ENCODE data around the gene TBXA2R. TPM values are rescaled to one million over a fixed set of nuclear protein-coding genes. Genes with fewer than 3 reads are reported as not detected.
"Not testable (repeated sequence)": the region's sequence is repeated elsewhere in the genome, so short reads cannot be mapped to it uniquely, and the experiment has no call there.

Gene TBXA2R
- total RNA-seq, result 1 to 10 TPM; 2.7 to 3.4 TPM

- ChIA-PET POLR2A (no interaction called here), CTCF (no interaction called here)
Observed at GRCh38 chr19:3606690-3607289, at the start of gene TBXA2R. Gene TBXA2R, minus strand, starts transcription at chr19:3606875. Its CDS starts 6,241 bp downstream, at chr19:3600634.

- ChIA-PET POLR2A (no interaction called here), CTCF (no interaction called here)
Observed at GRCh38 chr19:3656073-3656746, 49.5 kb upstream of the TBXA2R start.

- ChIA-PET POLR2A (no interaction called here), CTCF (interaction anchor here (1.6 kb wide), 1 partner anchor 12 kb away, joined by 6 read pairs; no protein-coding TSS in a partner anchor)
Observed at GRCh38 chr19:3655402-3656072, 48.9 kb upstream of the TBXA2R start.

GRCh38 chr19:3653865-3654513 lies 47.3 kb upstream of the TBXA2R start:
- CTCF ChIA-PET, result interaction anchor here (1.2 to 1.6 kb wide), 2 partner anchors 13 to 29 kb away, joined by 3 to 6 read pairs; no protein-coding TSS in a partner anchor

GRCh38 chr19:3653081-3653795 lies 46.6 kb upstream of the TBXA2R start:
- POLR2A ChIA-PET, result no interaction called here
- CTCF ChIA-PET, result interaction anchor here (1.2 kb wide), 1 partner anchor 28 kb away, joined by 3 read pairs; no protein-coding TSS in a partner anchor

More at GRCh38 chr19:3653865-3654513, 47.3 kb upstream of the TBXA2R start:
- POLR2A ChIA-PET, result interaction anchor here (0.6 kb wide), 1 partner anchor 1955 kb away, joined by 6 read pairs; no protein-coding TSS in a partner anchor

GRCh38 chr19:3652422-3652821 lies 45.7 kb upstream of the TBXA2R start:
- ChIA-PET POLR2A (no interaction called here), CTCF (no interaction called here)

- POLR2A ChIA-PET, result no interaction called here
Observed at GRCh38 chr19:3651684-3652083, 45.0 kb upstream of the TBXA2R start.

GRCh38 chr19:3649888-3650287 lies 43.2 kb upstream of the TBXA2R start:
- POLR2A ChIA-PET, result no interaction called here
- CTCF ChIA-PET, result no interaction called here

More at GRCh38 chr19:3651684-3652083, 45.0 kb upstream of the TBXA2R start:
- CTCF ChIA-PET, result no interaction called here

GRCh38 chr19:3648037-3648905 lies 41.6 kb upstream of the TBXA2R start:
- POLR2A ChIA-PET, result no interaction called here

GRCh38 chr19:3647102-3647501 lies 40.4 kb upstream of the TBXA2R start:
- CTCF ChIA-PET, result not testable (repeated sequence)

More at GRCh38 chr19:3648037-3648905, 41.6 kb upstream of the TBXA2R start:
- CTCF ChIA-PET, result no interaction called here

GRCh38 chr19:3646336-3647092 lies 39.8 kb upstream of the TBXA2R start:
- ChIA-PET POLR2A (no interaction called here), CTCF (no interaction called here)

More at GRCh38 chr19:3647102-3647501, 40.4 kb upstream of the TBXA2R start:
- POLR2A ChIA-PET, result not testable (repeated sequence)

- ChIA-PET POLR2A (no interaction called here), CTCF (no interaction called here)
Observed at GRCh38 chr19:3645726-3646125, 39.1 kb upstream of the TBXA2R start.

- ChIA-PET CTCF (no interaction called here), POLR2A (no interaction called here)
Observed at GRCh38 chr19:3645067-3645396, 38.4 kb upstream of the TBXA2R start.

- CTCF ChIA-PET, result no interaction called here
- POLR2A ChIA-PET, result no interaction called here
Observed at GRCh38 chr19:3644351-3645066, 37.8 kb upstream of the TBXA2R start.

GRCh38 chr19:3643674-3644313 lies 37.1 kb upstream of the TBXA2R start:
- POLR2A ChIA-PET, result no interaction called here
- CTCF ChIA-PET, result no interaction called here

- ChIA-PET CTCF (no interaction called here), POLR2A (no interaction called here)
Observed at GRCh38 chr19:3642987-3643673, 36.5 kb upstream of the TBXA2R start.

GRCh38 chr19:3642296-3642695 lies 35.6 kb upstream of the TBXA2R start:
- POLR2A ChIA-PET, result no interaction called here
- CTCF ChIA-PET, result interaction anchor here (0.6 kb wide), 1 partner anchor 42 kb away, joined by 3 read pairs; no protein-coding TSS in a partner anchor
